Smooth muscle cell (in vitro differentiated cells): ENCODE measurements around the gene ARFGEF3. TPM values are rescaled to one million over a fixed set of nuclear protein-coding genes. Genes with fewer than 3 reads are reported as not detected.

ENCODE experiments used
- DNase-seq: peaks from one replicate; lab custom pipeline; 2025; ENCODE audit not compliant: unreplicated experiment; lab: John Stamatoyannopoulos, UW
- H2AFZ ChIP-seq: fragments of 200-600 bp; sonication (generic); 2 replicates; pipeline ENCODE4 v1.6.0; 2016; ENCODE audit warnings: antibody characterized with exemption, low read depth, mild to moderate bottlenecking
- H3F3A ChIP-seq: fragments of 200-600 bp; sonication (generic); 2 replicates; pipeline ENCODE4 v1.6.0; 2017; ENCODE audit warnings: antibody characterized with exemption, low read depth
- H3K27ac ChIP-seq: fragments of 200-600 bp; sonication (generic); 2 replicates; pipeline ENCODE4 v1.5.1; 2016; ENCODE audit warnings: low read depth, mild to moderate bottlenecking
- H3K27me3 ChIP-seq: fragments of 200-600 bp; sonication (generic); 2 replicates; pipeline ENCODE4 v1.6.1; 2016; ENCODE audit warnings: low read depth, mild to moderate bottlenecking
- H3K36me3 ChIP-seq: fragments of 200-600 bp; sonication (generic); 2 replicates; pipeline ENCODE4 v1.5.1; 2016; ENCODE audit warnings: low read depth
- H3K4me1 ChIP-seq: fragments of 200-600 bp; sonication (generic); 2 replicates; pipeline ENCODE4 v1.5.1; 2016; ENCODE audit warnings: low read depth
- H3K4me2 ChIP-seq: fragments of 200-600 bp; sonication (generic); 2 replicates; pipeline ENCODE4 v1.6.0; 2016; ENCODE audit warnings: mild to moderate bottlenecking
- H3K4me3 ChIP-seq: fragments of 200-600 bp; sonication (generic); 2 replicates; pipeline ENCODE4 v1.5.1; 2016; ENCODE audit warnings: mild to moderate bottlenecking
- H3K79me2 ChIP-seq: fragments of 200-600 bp; sonication (generic); 2 replicates; pipeline ENCODE4 v1.6.0; 2016; ENCODE audit warnings: low read depth, mild to moderate bottlenecking
- H3K9ac ChIP-seq: fragments of 200-600 bp; sonication (generic); 2 replicates; pipeline ENCODE4 v1.6.0; 2016; ENCODE audit warnings: low read depth
- H3K9me3 ChIP-seq: fragments of 200-600 bp; sonication (generic); replicated peaks from 2 replicates; pipeline ENCODE4 v1.5.1; 2016; ENCODE audit warnings: low read depth
- H4K20me1 ChIP-seq: fragments of 200-600 bp; sonication (generic); 2 replicates; pipeline ENCODE4 v1.6.0; 2016; ENCODE audit warnings: low read depth
- WGBS: methylation state at CpG from one replicate; pipeline ENCODE4 v1.1.7; 2016; ENCODE audit warnings: low lambda C conversion rate; 5-methylcytosine and 5-hydroxymethylcytosine counted together
- polyA plus RNA-seq: library from polyadenylated mRNA; unstranded; fragments of >200 nt; fragmentation: Nextera tagmentation; extraction: Ambion mirVana; gene quantifications from 2 replicates; pipeline ENCODE4 v1.2.1, GENCODE V29; 2016
- total RNA-seq: library from RNA; depleted of rRNA; stranded (reverse); fragments of >200 nt; gene quantifications from 2 replicates; pipeline ENCODE4 v1.2.3, GENCODE V29; 2014
- TF ChIP-seq, protein P1 (sequence below): fragments of 200-600 bp; sonication (generic); IDR thresholded peaks from 2 replicates; pipeline ENCODE4 v1.5.1; 2017; ENCODE audit warnings: borderline replicate concordance, mild to moderate bottlenecking, antibody characterized with exemption; ENCODE audit not compliant: insufficient read depth, poor library complexity, severe bottlenecking

The ARFGEF3 gene
- total and polyA plus RNA-seq, 2 experiments from 2014 or later: 0.06 to 2.2 TPM

DNA sequence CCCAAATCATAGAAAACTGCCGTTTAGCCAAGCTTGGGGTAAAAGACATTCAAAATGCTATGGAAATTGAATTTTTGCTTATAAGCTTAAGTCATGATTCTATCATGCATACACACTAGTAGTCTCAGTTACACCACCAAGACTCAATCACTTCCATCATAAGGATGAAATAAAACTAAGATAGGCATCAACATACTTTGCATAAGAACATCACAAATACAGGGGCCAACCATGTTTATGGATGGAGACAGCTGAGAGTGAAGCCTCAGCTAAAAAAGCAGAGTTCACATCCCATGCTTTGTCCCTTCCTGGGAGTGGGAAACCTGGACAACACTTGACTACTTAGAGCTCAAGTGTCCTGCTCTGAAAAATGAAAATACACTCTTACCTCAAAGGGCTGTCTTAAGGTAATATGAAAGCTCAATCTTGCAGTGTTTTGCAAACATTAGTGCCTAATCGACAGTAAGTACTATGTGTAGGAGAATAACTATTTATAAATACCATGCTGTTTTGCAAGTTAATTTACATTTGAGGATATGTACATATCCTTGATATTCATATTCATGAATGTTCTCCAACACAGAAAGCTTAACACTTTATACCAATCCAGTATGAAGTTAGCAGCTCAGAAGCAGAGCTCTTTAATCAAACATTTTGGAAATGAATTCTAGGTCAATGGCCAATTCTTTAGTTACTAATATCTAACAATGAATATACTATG lies 184.0 kb downstream of the ARFGEF3 start:
- no peak overlapping the region for H2AFZ ChIP-seq
- no peaks in the 10 kb centered on the region for H3K9me3 ChIP-seq
- no peaks in the 10 kb centered on the region for H3K79me2 ChIP-seq
- no peak overlapping the region for H3K4me2 ChIP-seq
- no peak overlapping the region for H3K4me3 ChIP-seq
- 88% methylated on average over 2 of the region's 2 CpGs for WGBS
- H3F3A ChIP-seq: no peaks in the 10 kb centered on the region
- DNase-seq: no peak
- no peak overlapping the region for H3K27ac ChIP-seq
- no peaks in the 10 kb centered on the region for H4K20me1 ChIP-seq
- H3K27me3 ChIP-seq: peaks cover under 1% of the 10 kb centered on the region
- no peak overlapping the region for H3K9ac ChIP-seq
- TF ChIP-seq, protein P1, sequence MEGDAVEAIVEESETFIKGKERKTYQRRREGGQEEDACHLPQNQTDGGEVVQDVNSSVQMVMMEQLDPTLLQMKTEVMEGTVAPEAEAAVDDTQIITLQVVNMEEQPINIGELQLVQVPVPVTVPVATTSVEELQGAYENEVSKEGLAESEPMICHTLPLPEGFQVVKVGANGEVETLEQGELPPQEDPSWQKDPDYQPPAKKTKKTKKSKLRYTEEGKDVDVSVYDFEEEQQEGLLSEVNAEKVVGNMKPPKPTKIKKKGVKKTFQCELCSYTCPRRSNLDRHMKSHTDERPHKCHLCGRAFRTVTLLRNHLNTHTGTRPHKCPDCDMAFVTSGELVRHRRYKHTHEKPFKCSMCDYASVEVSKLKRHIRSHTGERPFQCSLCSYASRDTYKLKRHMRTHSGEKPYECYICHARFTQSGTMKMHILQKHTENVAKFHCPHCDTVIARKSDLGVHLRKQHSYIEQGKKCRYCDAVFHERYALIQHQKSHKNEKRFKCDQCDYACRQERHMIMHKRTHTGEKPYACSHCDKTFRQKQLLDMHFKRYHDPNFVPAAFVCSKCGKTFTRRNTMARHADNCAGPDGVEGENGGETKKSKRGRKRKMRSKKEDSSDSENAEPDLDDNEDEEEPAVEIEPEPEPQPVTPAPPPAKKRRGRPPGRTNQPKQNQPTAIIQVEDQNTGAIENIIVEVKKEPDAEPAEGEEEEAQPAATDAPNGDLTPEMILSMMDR: no peak
- H3K36me3 ChIP-seq: no peaks in the 10 kb centered on the region
- H3K4me1 ChIP-seq: no peaks in the 10 kb centered on the region

- WGBS: 71% methylated on average over 2 of the region's 2 CpGs
- H3K4me2 ChIP-seq: no peak overlapping the region
- H3K4me3 ChIP-seq: no peak overlapping the region
- no peaks in the 10 kb centered on the region for H3F3A ChIP-seq
- H3K4me1 ChIP-seq: no peaks in the 10 kb centered on the region
- H3K36me3 ChIP-seq: no peaks in the 10 kb centered on the region
- no peak overlapping the region for H3K27ac ChIP-seq
- H3K9me3 ChIP-seq: no peaks in the 10 kb centered on the region
- H2AFZ ChIP-seq: no peak overlapping the region
- TF ChIP-seq, protein P1: no peak
- DNase-seq: no peak
- H3K9ac ChIP-seq: no peak overlapping the region
- H4K20me1 ChIP-seq: no peaks in the 10 kb centered on the region
- no peaks in the 10 kb centered on the region for H3K79me2 ChIP-seq
- H3K27me3 ChIP-seq: no peaks in the 10 kb centered on the region
Measured at GRCh38 chr6:138346302-138347195, 184.8 kb downstream of the ARFGEF3 start.

DNA sequence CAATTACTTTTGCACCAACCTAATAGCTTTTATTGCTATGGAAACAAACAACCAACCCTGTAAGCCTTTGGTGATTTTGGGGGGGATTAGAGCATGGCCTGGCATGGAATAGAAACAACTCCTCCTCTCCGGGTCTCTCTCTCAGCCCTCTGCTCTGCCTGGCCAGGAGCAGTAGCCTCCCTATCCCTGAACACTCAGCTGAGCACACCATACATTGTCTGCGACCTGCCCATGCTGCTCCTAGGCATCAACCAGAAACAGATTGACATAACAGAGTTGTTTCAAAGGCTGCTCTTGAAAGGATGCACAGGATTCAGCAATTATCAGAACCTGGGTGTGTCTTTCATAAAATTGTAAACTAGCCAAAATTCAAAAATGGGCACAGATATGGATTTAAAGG lies 186.1 kb downstream of the ARFGEF3 start:
- no peak for DNase-seq
- Histone ChIP-seq H3K9me3 (no peaks in the 10 kb centered on the region), H3K4me3 (no peak overlapping the region), H3K36me3 (no peaks in the 10 kb centered on the region), H4K20me1 (no peaks in the 10 kb centered on the region), H3K4me2 (no peak overlapping the region), H2AFZ (no peak overlapping the region), H3K4me1 (no peaks in the 10 kb centered on the region), H3K9ac (no peak overlapping the region), H3F3A (no peaks in the 10 kb centered on the region), H3K27ac (no peak overlapping the region), H3K27me3 (no peaks in the 10 kb centered on the region), H3K79me2 (no peaks in the 10 kb centered on the region)
- 78% methylated on average over 2 of the region's 2 CpGs for WGBS
- TF ChIP-seq, protein P1: no peak
